ENCODE measurements around the gene TRIM58. TPM values are rescaled to one million over a fixed set of nuclear protein-coding genes. Genes with fewer than 3 reads are reported as not detected.

Gene TRIM58
- total RNA-seq, 4 donors from 2014 or later = 0.42 to 7.3 (median 1.9) TPM

DNA sequence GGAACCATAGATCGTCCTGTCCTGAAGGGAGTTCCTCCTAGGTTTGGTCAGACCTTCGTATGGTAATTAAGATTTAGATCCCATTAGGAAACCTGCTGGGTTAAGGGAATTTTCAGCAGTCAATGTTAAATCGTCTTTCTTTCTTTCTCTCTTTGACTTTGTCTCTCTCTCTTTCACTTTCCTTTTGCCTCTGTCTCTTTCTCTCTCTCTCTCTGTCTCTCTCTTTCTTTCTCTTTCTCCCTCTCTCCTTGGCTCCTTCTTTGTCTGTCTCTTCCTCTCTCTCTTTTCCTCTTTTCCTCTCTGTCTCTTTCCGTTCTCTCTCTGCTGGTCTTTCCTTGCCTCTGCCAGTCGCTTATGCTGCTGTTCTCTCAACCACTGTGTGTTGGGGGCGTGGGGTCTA lies 47.1 kb downstream of the TRIM58 start:
- Histone ChIP-seq H3K9me3 (peaks cover 0 to 2% (median 0%) of the 10 kb centered on the region in 4 donors), H3K36me3 (no peaks in the 10 kb centered on the region), H3K4me3 (no peak overlapping the region), H3K27me3 (no peaks in the 10 kb centered on the region), H3K4me1 (no peaks in the 10 kb centered on the region), H3K27ac (replicated peaks in 1 of 4) (no peak overlapping the region)
- WGBS = 85% methylated on average over 6 of the region's 6 CpGs
- TF ChIP-seq POLR2A (IDR thresholded peaks at IDR 0.05; ENCODE audit: low read depth) (no peak), EP300 (IDR thresholded peaks at IDR 0.05) (no peak), POLR2AphosphoS5 (IDR thresholded peaks at IDR 0.05) (no peak)
- TF ChIP-seq, protein P1, sequence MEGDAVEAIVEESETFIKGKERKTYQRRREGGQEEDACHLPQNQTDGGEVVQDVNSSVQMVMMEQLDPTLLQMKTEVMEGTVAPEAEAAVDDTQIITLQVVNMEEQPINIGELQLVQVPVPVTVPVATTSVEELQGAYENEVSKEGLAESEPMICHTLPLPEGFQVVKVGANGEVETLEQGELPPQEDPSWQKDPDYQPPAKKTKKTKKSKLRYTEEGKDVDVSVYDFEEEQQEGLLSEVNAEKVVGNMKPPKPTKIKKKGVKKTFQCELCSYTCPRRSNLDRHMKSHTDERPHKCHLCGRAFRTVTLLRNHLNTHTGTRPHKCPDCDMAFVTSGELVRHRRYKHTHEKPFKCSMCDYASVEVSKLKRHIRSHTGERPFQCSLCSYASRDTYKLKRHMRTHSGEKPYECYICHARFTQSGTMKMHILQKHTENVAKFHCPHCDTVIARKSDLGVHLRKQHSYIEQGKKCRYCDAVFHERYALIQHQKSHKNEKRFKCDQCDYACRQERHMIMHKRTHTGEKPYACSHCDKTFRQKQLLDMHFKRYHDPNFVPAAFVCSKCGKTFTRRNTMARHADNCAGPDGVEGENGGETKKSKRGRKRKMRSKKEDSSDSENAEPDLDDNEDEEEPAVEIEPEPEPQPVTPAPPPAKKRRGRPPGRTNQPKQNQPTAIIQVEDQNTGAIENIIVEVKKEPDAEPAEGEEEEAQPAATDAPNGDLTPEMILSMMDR (IDR thresholded peaks at IDR 0.05) = no peak
- no peak for DNase-seq (ENCODE audit: extremely low spot score)
- intact Hi-C loops (cut with DNase I) = no loop called here

- Histone ChIP-seq H3K27me3 (no peaks in the 10 kb centered on the region), H3K27ac (replicated peaks in 1 of 4) (no peak overlapping the region), H3K4me1 (no peaks in the 10 kb centered on the region), H3K36me3 (no peaks in the 10 kb centered on the region), H3K9me3 (no peaks in the 10 kb centered on the region), H3K4me3 (no peak overlapping the region)
- intact Hi-C loops (cut with DNase I) = no loop called here
- DNase-seq (ENCODE audit: extremely low spot score) = no peak
- TF ChIP-seq POLR2AphosphoS5 (IDR thresholded peaks at IDR 0.05) (no peak), POLR2A (IDR thresholded peaks at IDR 0.05; ENCODE audit: low read depth) (no peak), EP300 (IDR thresholded peaks at IDR 0.05) (no peak)
- TF ChIP-seq, protein P1 (IDR thresholded peaks at IDR 0.05) = no peak
- 80% methylated on average over 10 of the region's 13 CpGs for WGBS
These were observed 48.2 kb downstream of the TRIM58 start for GRCh38 chr1:247905181-247905580.

DNA sequence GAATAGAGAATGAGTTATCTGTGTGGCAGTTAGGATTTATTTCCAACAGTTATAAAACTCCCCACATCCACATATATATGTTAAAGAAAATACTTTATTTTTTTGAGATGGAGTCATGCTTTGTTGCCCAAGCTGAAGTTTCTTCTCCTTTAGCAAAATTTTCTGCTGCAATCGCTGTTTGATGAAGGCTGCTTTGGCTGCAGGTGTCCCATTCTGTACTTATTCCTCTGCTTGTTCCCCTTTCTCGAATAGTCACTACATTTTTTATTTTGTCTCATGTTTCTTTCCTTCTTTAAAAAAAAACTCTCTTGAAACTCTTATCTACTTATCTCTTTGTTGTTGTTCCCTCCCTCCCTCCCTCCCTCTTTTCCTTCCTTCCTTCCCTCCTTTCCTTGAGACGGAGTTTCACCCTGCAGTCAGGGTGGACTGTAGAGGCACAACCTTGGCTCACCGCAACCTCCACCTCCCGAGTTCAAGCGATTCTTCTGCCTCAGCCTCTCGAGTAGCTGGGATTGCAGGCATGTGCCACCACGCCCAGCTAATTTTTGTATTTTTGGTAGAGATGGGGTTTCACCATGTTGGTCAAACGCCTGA lies 49.0 kb downstream of the TRIM58 start:
- no peaks in the 10 kb centered on the region for H3K9me3 ChIP-seq

GRCh38 chr1:247906504-247907047 lies 49.6 kb downstream of the TRIM58 start:
- TF ChIP-seq POLR2A (IDR thresholded peaks at IDR 0.05; ENCODE audit: low read depth) (no peak), EP300 (IDR thresholded peaks at IDR 0.05) (no peak), POLR2AphosphoS5 (IDR thresholded peaks at IDR 0.05) (no peak)
- TF ChIP-seq, protein P1 (IDR thresholded peaks at IDR 0.05) = no peak
- WGBS = 39% methylated on average over 7 of the region's 7 CpGs

More for the DNA sequence above, 49.0 kb downstream of the TRIM58 start:
- DNase-seq (ENCODE audit: extremely low spot score) = no peak
- Histone ChIP-seq H3K27ac (replicated peaks in 1 of 4) (no peak overlapping the region), H3K36me3 (no peaks in the 10 kb centered on the region), H3K4me3 (peak overlapping the region; percentile 10 to 46 (median 24)), H3K27me3 (no peaks in the 10 kb centered on the region), H3K4me1 (no peaks in the 10 kb centered on the region)
- 58% methylated on average over 9 of the region's 9 CpGs for WGBS
- intact Hi-C loops (cut with DNase I) = no loop called here
- TF ChIP-seq POLR2AphosphoS5 (IDR thresholded peaks at IDR 0.05) (no peak), EP300 (IDR thresholded peaks at IDR 0.05) (no peak), POLR2A (IDR thresholded peaks at IDR 0.05; ENCODE audit: low read depth) (no peak)
- TF ChIP-seq, protein P1 (IDR thresholded peaks at IDR 0.05) = no peak

More at GRCh38 chr1:247906504-247907047, 49.6 kb downstream of the TRIM58 start:
- intact Hi-C loops (cut with DNase I) = no loop called here
- Histone ChIP-seq H3K27ac (replicated peaks in 1 of 4) (no peak overlapping the region), H3K9me3 (no peaks in the 10 kb centered on the region), H3K4me1 (no peaks in the 10 kb centered on the region), H3K4me3 (peak overlapping the region; percentile 10 to 46 (median 24)), H3K27me3 (no peaks in the 10 kb centered on the region), H3K36me3 (no peaks in the 10 kb centered on the region)
- DNase-seq (ENCODE audit: extremely low spot score) = no peak

Data from esophagus muscularis mucosa (tissue), 4 donors.